Lung (tissue), 12 donors: Measurements from ENCODE around the gene PHEX. TPM values are rescaled to one million over a fixed set of nuclear protein-coding genes. Genes with fewer than 3 reads are reported as not detected.

ENCODE experiments used
- ATAC-seq: fragments of 200-7000 bp; cut with Tn5 transposase; one replicate; pipeline ENCODE4 v1.9.1; 2020; ENCODE audit warnings: moderate number of reproducible peaks; ENCODE audit not compliant: insufficient read depth, low FRiP score
- DNase-seq, 3 donors: peaks; one replicate each; pipeline ENCODE4 v3.0.0-alpha.2; 2013 to 2017
- H3K27ac ChIP-seq, 2 donors: one replicate each; pipeline ENCODE4 v1.5.1; 2013; ENCODE audit warnings: mild to moderate bottlenecking in 2 of 2, moderate library complexity in 2 of 2, control low read depth in 1 of 2, inconsistent platforms in 1 of 2, low read depth in 1 of 2, low read length in 1 of 2
- H3K27me3 ChIP-seq, 3 donors: one replicate each; pipeline ENCODE4 v1.5.1; 2013; ENCODE audit warnings: low read length in 2 of 3; ENCODE audit not compliant: control insufficient read depth in 3 of 3, insufficient read depth in 3 of 3
- H3K36me3 ChIP-seq, 4 donors: one replicate each; pipeline ENCODE4 v1.5.1; 2013; ENCODE audit warnings: low read length in 4 of 4, mild to moderate bottlenecking in 1 of 4, moderate library complexity in 1 of 4; ENCODE audit not compliant: control insufficient read depth in 4 of 4, insufficient read depth in 4 of 4
- H3K4me1 ChIP-seq, 5 donors: one replicate each; pipeline ENCODE4 v1.5.1; 2013; ENCODE audit warnings: low read length in 5 of 5, mild to moderate bottlenecking in 2 of 5, moderate library complexity in 1 of 5; ENCODE audit not compliant: control insufficient read depth in 5 of 5, insufficient read depth in 5 of 5
- H3K4me3 ChIP-seq: one replicate; pipeline ENCODE4 v1.5.1; 2013; ENCODE audit warnings: mild to moderate bottlenecking, control low read depth, moderate library complexity
- H3K9ac ChIP-seq, 2 donors: one replicate each; pipeline ENCODE4 v1.5.1; 2013; ENCODE audit warnings: low read length in 2 of 2, control low read depth in 1 of 2; ENCODE audit not compliant: insufficient read depth in 1 of 2
- H3K9me3 ChIP-seq, 4 donors: one replicate each; pipeline ENCODE4 v1.5.1; 2013; ENCODE audit warnings: low read length in 3 of 4, mild to moderate bottlenecking in 1 of 4, moderate library complexity in 1 of 4; ENCODE audit not compliant: control insufficient read depth in 4 of 4, insufficient read depth in 3 of 4
- WGBS, 2 donors: extraction: QIAGEN DNeasy Blood & Tissue Kit; methylation state at CpG; one replicate each; pipeline ENCODE4 v1.1.7; 2013; 5-methylcytosine and 5-hydroxymethylcytosine counted together
- polyA plus RNA-seq, 2 donors: library from polyadenylated mRNA; stranded (reverse); fragments of 200-250 nt; gene quantifications; one replicate each; pipeline ENCODE4 v1.2.1, GENCODE V29; 2013
- total RNA-seq, 2 donors: library from RNA; depleted of rRNA in 1 of 2; stranded (reverse); fragments of >200 nt in 1 of 2; gene quantifications; one replicate each; pipeline ENCODE4 v1.2.1, GENCODE V29; 2014 to 2021
- TF ChIP-seq, protein P1 (sequence below): IDR thresholded peaks from 2 replicates; pipeline ENCODE4 v1.5.1; 2012; ENCODE audit warnings: mild to moderate bottlenecking; ENCODE audit errors: control extremely low read depth, extremely low read depth
- donor health status: control.
- donor health status: control.
- donor health status: Bipolar disorder and iron deficiency.
- donor health status: healthy.
- donor health status: DM: yes; HTN: yes; CAD: no.

Gene PHEX
- total and polyA plus RNA-seq, 4 donors, result 0.59 to 15.4 (median 3.8) TPM

GRCh38 chrX:22147942-22148341, 115.8 kb downstream of the PHEX start:
- peaks cover 0 to 7% (median 0%) of the 10 kb centered on the region in 3 donors for H3K27me3 ChIP-seq
- no peak overlapping the region for H3K27ac ChIP-seq
- H3K9me3 ChIP-seq, result peaks cover 0 to 3% (median 0%) of the 10 kb centered on the region in 4 donors
- H3K4me1 ChIP-seq, result no peaks in the 10 kb centered on the region
- 80 to 91% methylated on average over 3 of the region's 3 CpGs for WGBS, 2 donors
- DNase-seq, result no peak
- TF ChIP-seq, protein P1, sequence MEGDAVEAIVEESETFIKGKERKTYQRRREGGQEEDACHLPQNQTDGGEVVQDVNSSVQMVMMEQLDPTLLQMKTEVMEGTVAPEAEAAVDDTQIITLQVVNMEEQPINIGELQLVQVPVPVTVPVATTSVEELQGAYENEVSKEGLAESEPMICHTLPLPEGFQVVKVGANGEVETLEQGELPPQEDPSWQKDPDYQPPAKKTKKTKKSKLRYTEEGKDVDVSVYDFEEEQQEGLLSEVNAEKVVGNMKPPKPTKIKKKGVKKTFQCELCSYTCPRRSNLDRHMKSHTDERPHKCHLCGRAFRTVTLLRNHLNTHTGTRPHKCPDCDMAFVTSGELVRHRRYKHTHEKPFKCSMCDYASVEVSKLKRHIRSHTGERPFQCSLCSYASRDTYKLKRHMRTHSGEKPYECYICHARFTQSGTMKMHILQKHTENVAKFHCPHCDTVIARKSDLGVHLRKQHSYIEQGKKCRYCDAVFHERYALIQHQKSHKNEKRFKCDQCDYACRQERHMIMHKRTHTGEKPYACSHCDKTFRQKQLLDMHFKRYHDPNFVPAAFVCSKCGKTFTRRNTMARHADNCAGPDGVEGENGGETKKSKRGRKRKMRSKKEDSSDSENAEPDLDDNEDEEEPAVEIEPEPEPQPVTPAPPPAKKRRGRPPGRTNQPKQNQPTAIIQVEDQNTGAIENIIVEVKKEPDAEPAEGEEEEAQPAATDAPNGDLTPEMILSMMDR, result no peak
- H3K4me3 ChIP-seq, result no peak overlapping the region
- H3K36me3 ChIP-seq, result no peaks in the 10 kb centered on the region
- ATAC-seq, result no peak
- no peak overlapping the region for H3K9ac ChIP-seq

- peaks cover 0 to 3% (median 0%) of the 10 kb centered on the region in 4 donors for H3K9me3 ChIP-seq
- H3K27ac ChIP-seq, result no peak overlapping the region
- no peak overlapping the region for H3K9ac ChIP-seq
- TF ChIP-seq, protein P1, result no peak
- WGBS, 2 donors, result 61 to 94% methylated on average over 2 of the region's 2 CpGs
- no peaks in the 10 kb centered on the region for H3K4me1 ChIP-seq
- no peak for DNase-seq
- no peak for ATAC-seq
- peaks cover 0 to 4% (median 0%) of the 10 kb centered on the region in 3 donors for H3K27me3 ChIP-seq
- no peak overlapping the region for H3K4me3 ChIP-seq
- H3K36me3 ChIP-seq, result no peaks in the 10 kb centered on the region
Observed at GRCh38 chrX:22148565-22148964, 116.4 kb downstream of the PHEX start.

DNA sequence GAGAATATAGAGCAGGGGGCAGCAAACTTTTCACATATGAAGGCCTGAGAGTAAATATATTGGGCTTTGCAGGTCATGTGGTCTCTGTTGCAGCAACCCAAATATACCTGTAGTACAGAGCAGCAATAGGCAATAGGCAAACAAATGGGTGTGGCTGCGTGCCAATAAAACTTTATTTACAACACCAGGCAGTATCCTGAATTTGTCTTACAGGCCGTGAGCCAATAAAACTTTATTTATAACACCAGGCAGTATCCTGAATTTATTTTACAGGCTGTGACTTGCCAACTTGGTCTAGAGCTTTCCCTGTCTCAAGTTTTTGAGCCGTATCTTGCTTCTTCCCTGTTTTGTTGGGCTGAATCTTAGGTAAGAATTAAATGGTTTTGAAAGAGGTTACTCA, 118.2 kb downstream of the PHEX start:
- H3K27ac ChIP-seq, result no peak overlapping the region
- no peak overlapping the region for H3K9ac ChIP-seq
- H3K4me3 ChIP-seq, result no peak overlapping the region
- H3K4me1 ChIP-seq, result no peaks in the 10 kb centered on the region
- DNase-seq (no peak), ATAC-seq (no peak)
- no peaks in the 10 kb centered on the region for H3K36me3 ChIP-seq
- peaks cover 0 to 7% (median 0%) of the 10 kb centered on the region in 3 donors for H3K27me3 ChIP-seq
- peaks cover 0 to 3% (median 0%) of the 10 kb centered on the region in 4 donors for H3K9me3 ChIP-seq
- TF ChIP-seq, protein P1, result no peak
- WGBS, 2 donors, result 70 to 78% methylated on average over 3 of the region's 3 CpGs

- H3K4me1 ChIP-seq, result no peaks in the 10 kb centered on the region
- H3K4me3 ChIP-seq, result no peak overlapping the region
- ATAC-seq (no peak), DNase-seq (no peak)
- H3K9me3 ChIP-seq, result no peaks in the 10 kb centered on the region
- no peak overlapping the region for H3K9ac ChIP-seq
- H3K36me3 ChIP-seq, result no peaks in the 10 kb centered on the region
- H3K27ac ChIP-seq, result no peak overlapping the region
- TF ChIP-seq, protein P1, result no peak
- 70 to 90% methylated on average over 6 of the region's 6 CpGs for WGBS, 2 donors
- H3K27me3 ChIP-seq, result peaks cover 0 to 9% (median 3%) of the 10 kb centered on the region in 3 donors
Observed at GRCh38 chrX:22155126-22155525, 123.0 kb downstream of the PHEX start.
